ENCODE measurements around the gene NAALADL2. TPM values are rescaled to one million over a fixed set of nuclear protein-coding genes. Genes with fewer than 3 reads are reported as not detected.
"Not testable (repeated sequence)": the region's sequence is repeated elsewhere in the genome, so short reads cannot be mapped to it uniquely, and the experiment has no call there.

NAALADL2 gene
- total RNA-seq, 2 donors from 2014 or later, result 0.35 TPM; not detected in 1

GRCh38 chr3:175392653-175393052 is 533.5 kb downstream of the NAALADL2 start:
- ATAC-seq (no peak), DNase-seq (ENCODE audit: low spot score in 2 of 2) (no peak)
- Mint-ChIP-seq H3K27ac (no peak overlapping the region), H3K9me3 (peaks cover 9 to 12% of the 10 kb centered on the region in 2 donors), H3K36me3 (no peaks in the 10 kb centered on the region)

GRCh38 chr3:175397372-175397771 is 538.2 kb downstream of the NAALADL2 start:
- Mint-ChIP-seq H3K27ac (no peak overlapping the region), H3K9me3 (peaks cover 2 to 11% of the 10 kb centered on the region in 2 donors), H3K36me3 (no peaks in the 10 kb centered on the region)
- ATAC-seq (no peak), DNase-seq (ENCODE audit: low spot score in 2 of 2) (no peak)

DNA sequence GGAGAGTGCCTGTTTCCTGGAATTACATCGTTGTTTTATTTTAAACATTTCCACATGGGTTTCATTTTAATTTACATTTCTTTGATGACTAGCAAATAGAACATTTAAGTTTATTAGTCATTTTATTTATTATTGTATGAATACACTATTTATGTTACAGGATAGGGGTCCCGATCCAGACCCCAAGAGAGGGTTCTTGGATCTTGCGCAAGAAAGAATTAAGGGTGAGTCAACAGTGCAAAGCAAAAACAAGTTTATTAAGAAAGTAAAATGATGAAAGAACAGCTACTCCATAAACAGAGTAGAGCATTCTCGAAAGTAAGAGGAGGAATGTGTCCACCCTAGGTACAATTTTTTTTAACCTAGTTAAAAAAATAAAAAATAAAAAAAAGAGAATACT is 539.5 kb downstream of the NAALADL2 start:
- no peaks in the 10 kb centered on the region for H3K36me3 Mint-ChIP-seq
- no peak for DNase-seq (ENCODE audit: low spot score in 2 of 2)
- H3K9me3 Mint-ChIP-seq, result peaks cover 0 to 10% of the 10 kb centered on the region in 2 donors
- no peak for ATAC-seq
- H3K27ac Mint-ChIP-seq, result no peak overlapping the region

GRCh38 chr3:175399156-175399840 is 540.2 kb downstream of the NAALADL2 start:
- Mint-ChIP-seq H3K9me3 (peaks cover 0 to 10% of the 10 kb centered on the region in 2 donors), H3K36me3 (no peaks in the 10 kb centered on the region), H3K27ac (no peak overlapping the region)
- DNase-seq (ENCODE audit: low spot score in 2 of 2), result no peak
- no peak for ATAC-seq

DNA sequence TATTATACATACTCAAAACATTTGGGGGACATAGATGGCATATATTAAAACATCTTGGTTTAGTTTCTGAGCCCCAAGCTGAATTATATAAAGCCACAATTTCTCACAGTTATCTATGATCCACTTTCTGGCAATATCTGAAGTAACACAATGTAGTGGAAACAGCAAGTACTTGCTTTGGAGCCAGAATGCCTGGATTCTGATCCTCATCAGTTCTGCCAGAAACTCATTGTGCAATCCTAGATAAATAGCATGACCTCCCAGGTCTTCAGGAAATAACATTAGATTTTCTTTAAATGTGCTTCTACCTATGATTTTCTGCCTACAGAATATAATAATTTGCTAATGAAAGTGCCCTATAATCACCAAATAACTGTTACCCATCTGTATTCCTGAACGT is 544.9 kb downstream of the NAALADL2 start:
- ATAC-seq (no peak), DNase-seq (ENCODE audit: low spot score in 2 of 2) (no peak)

DNA sequence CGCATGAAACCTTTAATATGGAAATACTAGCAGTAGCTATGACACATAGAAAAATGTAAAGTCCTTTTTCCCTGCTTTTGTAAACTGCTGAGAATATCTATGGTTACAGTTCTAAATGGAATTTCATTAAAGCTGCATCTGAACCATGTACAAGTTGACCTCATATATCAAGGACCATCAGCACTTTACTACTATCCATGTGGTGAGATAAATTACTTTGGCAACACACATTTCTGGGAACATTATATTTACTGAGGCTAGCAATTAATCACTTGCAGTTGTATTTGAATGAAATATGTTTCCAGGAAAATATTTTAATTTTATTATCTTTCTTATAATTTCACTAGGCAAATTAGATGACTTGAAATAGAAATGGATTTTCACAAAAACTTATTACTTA is 545.5 kb downstream of the NAALADL2 start:
- no peak for ATAC-seq
- no peak overlapping the region for H3K27ac Mint-ChIP-seq
- DNase-seq (ENCODE audit: low spot score in 2 of 2), result no peak
- H3K9me3 Mint-ChIP-seq, result peaks cover 0 to 3% of the 10 kb centered on the region in 2 donors
- H3K36me3 Mint-ChIP-seq, result no peaks in the 10 kb centered on the region

More for the DNA sequence above, 544.9 kb downstream of the NAALADL2 start:
- Mint-ChIP-seq H3K27ac (no peak overlapping the region), H3K9me3 (peaks cover 0 to 3% of the 10 kb centered on the region in 2 donors), H3K36me3 (no peaks in the 10 kb centered on the region)

GRCh38 chr3:175410251-175410650 is 551.1 kb downstream of the NAALADL2 start:
- no peaks in the 10 kb centered on the region for H3K36me3 Mint-ChIP-seq
- no peak for DNase-seq (ENCODE audit: low spot score in 2 of 2)
- H3K27ac Mint-ChIP-seq, result no peak overlapping the region
- peaks cover 9 to 10% of the 10 kb centered on the region in 2 donors for H3K9me3 Mint-ChIP-seq
- ATAC-seq, result no peak

DNA sequence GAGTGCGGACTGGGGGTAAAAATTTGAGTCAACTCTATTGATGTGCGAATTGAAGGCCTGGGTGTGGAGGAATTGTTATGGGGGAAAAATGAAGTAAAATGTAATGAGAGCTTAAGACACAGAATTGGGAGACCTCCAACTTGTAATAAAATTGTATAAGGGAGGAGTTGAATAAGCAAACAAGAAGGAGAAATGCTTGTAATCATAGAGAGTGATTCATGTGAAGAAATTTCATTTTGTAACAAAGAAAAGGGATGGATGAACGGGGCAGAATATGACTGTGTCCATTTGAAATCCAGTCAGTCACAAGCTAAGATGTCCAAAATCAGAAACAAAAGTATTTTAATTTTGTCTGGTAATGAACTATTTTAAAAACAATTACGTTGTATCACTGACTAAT is 552.3 kb downstream of the NAALADL2 start:
- DNase-seq (ENCODE audit: low spot score in 2 of 2) (no peak), ATAC-seq (no peak)
- Mint-ChIP-seq H3K36me3 (no peaks in the 10 kb centered on the region), H3K9me3 (peaks cover 9 to 10% of the 10 kb centered on the region in 2 donors), H3K27ac (no peak overlapping the region)

- no peak overlapping the region for H3K27ac Mint-ChIP-seq
- no peak for DNase-seq (ENCODE audit: low spot score in 2 of 2)
- ATAC-seq, result no peak
- H3K9me3 Mint-ChIP-seq, result peaks cover 9 to 10% of the 10 kb centered on the region in 2 donors
- no peaks in the 10 kb centered on the region for H3K36me3 Mint-ChIP-seq
These were observed 552.8 kb downstream of the NAALADL2 start for GRCh38 chr3:175411946-175412345.

DNA sequence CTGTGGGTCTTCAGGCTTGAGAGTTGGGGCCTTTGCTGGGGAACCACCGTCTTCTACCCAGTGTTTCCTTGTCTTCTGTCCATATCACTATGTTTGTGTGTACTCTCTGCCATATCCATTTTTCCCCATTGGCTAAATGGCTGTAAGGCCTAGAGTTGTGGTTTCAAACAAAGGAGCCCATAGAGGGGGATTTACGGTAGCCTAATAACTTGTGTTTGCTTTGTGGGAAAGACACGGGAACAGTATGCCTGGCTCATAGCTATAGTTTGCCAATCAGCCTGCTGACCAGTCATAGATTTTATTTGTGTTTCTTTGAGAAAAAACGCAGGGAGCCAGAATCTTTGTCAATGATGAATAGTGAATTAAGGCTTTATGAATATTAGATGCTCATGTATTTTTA is 554.8 kb downstream of the NAALADL2 start:
- ATAC-seq (no peak), DNase-seq (ENCODE audit: low spot score in 2 of 2) (no peak)
- Mint-ChIP-seq H3K36me3 (no peaks in the 10 kb centered on the region), H3K9me3 (peaks cover 9 to 10% of the 10 kb centered on the region in 2 donors), H3K27ac (no peak overlapping the region)

GRCh38 chr3:175416600-175416999 is 557.5 kb downstream of the NAALADL2 start:
- ATAC-seq (no peak), DNase-seq (ENCODE audit: low spot score in 2 of 2) (no peak)
- Mint-ChIP-seq H3K27ac (no peak overlapping the region), H3K36me3 (no peaks in the 10 kb centered on the region), H3K9me3 (no peaks in the 10 kb centered on the region)

DNA sequence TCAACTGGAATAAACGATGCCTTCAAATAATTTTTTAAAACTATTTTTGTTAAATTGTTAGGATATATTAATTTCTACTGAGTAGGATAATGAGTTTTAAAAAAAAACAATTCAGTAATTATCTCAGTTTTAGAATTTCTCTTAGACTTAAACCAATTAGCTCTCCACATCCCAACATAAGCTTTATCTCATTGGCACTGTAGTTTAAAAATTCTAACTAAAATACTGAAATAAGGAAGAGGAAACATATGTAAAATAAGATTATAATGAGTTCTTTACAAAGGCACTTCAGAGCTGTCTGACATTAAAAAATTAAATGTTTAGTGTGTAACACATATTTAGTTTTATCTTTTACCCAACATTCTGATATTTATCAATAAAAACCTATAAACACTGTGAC is 558.3 kb downstream of the NAALADL2 start:
- H3K36me3 Mint-ChIP-seq, result no peaks in the 10 kb centered on the region
- no peaks in the 10 kb centered on the region for H3K9me3 Mint-ChIP-seq
- H3K27ac Mint-ChIP-seq, result no peak overlapping the region
- DNase-seq (ENCODE audit: low spot score in 2 of 2) (no peak), ATAC-seq (no peak)

- Mint-ChIP-seq H3K27ac (no peak overlapping the region), H3K36me3 (no peaks in the 10 kb centered on the region), H3K9me3 (no peaks in the 10 kb centered on the region)
- ATAC-seq (no peak), DNase-seq (ENCODE audit: low spot score in 2 of 2) (no peak)
These were observed 562.8 kb downstream of the NAALADL2 start for GRCh38 chr3:175421902-175422301.

DNA sequence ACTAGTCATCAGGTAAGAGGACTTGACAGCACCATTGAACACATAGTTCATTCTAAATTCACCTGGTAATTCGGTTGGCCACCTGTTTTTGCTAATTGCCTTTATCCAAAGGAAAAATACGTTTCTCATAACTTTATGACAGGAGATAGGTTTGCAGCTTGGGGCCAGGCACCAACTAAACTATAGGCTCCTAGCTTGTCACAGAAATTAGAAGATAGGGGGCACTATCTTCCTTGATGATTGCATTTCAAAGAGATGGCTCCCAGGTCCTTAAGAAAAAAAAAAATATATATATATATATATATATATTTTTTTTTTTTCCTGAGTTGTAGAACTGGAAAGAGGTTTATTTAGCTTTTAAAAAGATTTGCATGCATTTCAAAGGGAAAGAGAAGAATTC is 563.6 kb downstream of the NAALADL2 start:
- H3K36me3 Mint-ChIP-seq, result no peaks in the 10 kb centered on the region
- DNase-seq (ENCODE audit: low spot score in 2 of 2) (no peak), ATAC-seq (no peak)
- no peaks in the 10 kb centered on the region for H3K9me3 Mint-ChIP-seq
- no peak overlapping the region for H3K27ac Mint-ChIP-seq

DNA sequence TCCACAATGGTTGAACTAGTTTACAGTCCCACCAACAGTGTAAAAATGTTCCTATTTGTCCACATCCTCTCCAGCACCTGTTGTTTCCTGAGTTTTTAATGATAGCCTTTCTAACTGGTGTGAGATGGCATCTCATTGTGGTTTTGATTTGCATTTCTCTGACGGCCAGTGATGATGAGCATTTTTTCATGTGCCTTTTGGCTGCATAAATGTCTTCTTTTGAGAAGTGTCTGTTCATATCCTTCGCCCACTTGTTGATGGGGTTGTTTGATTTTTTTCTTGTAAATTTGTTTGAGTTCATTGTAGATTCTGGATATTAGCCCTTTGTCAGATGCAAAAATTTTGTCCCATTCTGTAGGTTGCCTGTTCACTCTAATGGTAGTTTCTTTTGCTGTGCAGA is 564.7 kb downstream of the NAALADL2 start:
- not testable (repeated sequence) for H3K36me3 Mint-ChIP-seq; H3K27ac Mint-ChIP-seq; DNase-seq (ENCODE audit: low spot score in 2 of 2); ATAC-seq; H3K9me3 Mint-ChIP-seq

DNA sequence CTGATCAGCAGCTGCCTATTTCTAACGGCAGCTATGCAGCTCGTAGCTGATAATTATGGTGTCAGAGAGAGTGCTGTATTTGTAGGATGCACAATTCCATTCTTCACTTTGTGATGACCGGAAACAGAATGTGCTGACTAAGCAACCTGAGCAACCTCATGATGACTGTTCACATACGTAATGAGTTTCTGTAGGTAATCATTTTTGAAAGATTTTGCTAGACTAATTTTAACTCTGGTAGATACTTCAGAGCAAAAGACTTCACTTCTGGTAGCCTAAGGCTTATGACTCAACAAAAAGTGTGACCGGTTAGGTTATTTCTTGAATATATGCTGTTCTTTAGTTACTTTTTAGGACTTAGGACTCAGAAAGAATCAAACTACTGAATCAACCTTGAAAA is 567.7 kb downstream of the NAALADL2 start:
- DNase-seq (ENCODE audit: low spot score in 2 of 2), result no peak
- Mint-ChIP-seq H3K36me3 (no peaks in the 10 kb centered on the region), H3K9me3 (no peaks in the 10 kb centered on the region), H3K27ac (no peak overlapping the region)
- no peak for ATAC-seq

DNA sequence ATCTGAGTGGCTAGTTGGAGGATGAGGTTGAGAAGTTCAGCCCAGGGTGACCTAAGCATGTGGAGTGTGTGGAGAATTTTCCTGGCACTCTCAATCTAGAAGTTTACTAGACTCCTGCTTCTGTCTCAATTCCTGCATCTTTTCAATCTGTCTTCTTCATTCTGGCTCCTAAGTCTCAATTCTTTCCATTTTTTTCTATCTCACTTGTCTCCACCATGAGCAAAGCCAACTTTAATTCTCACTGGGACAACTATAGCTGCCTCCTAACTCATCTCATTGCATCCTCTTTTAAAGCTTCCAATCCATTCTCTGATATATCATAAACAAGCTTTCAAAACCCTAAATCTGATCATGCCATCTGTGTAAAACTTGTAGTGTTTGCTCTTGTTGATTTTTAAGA is 569.3 kb downstream of the NAALADL2 start:
- no peak for ATAC-seq
- no peak for DNase-seq (ENCODE audit: low spot score in 2 of 2)
- Mint-ChIP-seq H3K9me3 (no peaks in the 10 kb centered on the region), H3K36me3 (no peaks in the 10 kb centered on the region), H3K27ac (no peak overlapping the region)

- no peaks in the 10 kb centered on the region for H3K36me3 Mint-ChIP-seq
- H3K27ac Mint-ChIP-seq, result no peak overlapping the region
- DNase-seq (ENCODE audit: low spot score in 2 of 2) (no peak), ATAC-seq (no peak)
- no peaks in the 10 kb centered on the region for H3K9me3 Mint-ChIP-seq
These were observed 572.0 kb downstream of the NAALADL2 start for GRCh38 chr3:175430983-175431773.
